Fibroblast of skin of left biceps (primary cell): ENCODE data around the gene NKD2.

ENCODE experiments used
- DNase-seq, 2 experiments: peaks; one replicate each; pipeline ENCODE4 v3.0.0-alpha.2; 2013; ENCODE audit warnings: low read depth in 2 of 2

The NKD2 gene

GRCh38 chr5:1029945-1030625 is 21.5 kb downstream of the NKD2 start:
- no peak for DNase-seq

GRCh38 chr5:1030801-1031271 is 22.2 kb downstream of the NKD2 start:
- DNase-seq, result no peak

GRCh38 chr5:1031306-1031959 is 22.8 kb downstream of the NKD2 start:
- no peak for DNase-seq

GRCh38 chr5:1032011-1032410 is 23.4 kb downstream of the NKD2 start:
- DNase-seq, result no peak

GRCh38 chr5:1032551-1033027 is 24.0 kb downstream of the NKD2 start:
- no peak for DNase-seq

- no peak for DNase-seq
Measured at GRCh38 chr5:1033178-1033577, 24.6 kb downstream of the NKD2 start.

- DNase-seq, result no peak
Measured at GRCh38 chr5:1033606-1034420, 25.2 kb downstream of the NKD2 start.

- no peak for DNase-seq
Measured at GRCh38 chr5:1034421-1034905, 25.9 kb downstream of the NKD2 start.

- no peak for DNase-seq
Measured at GRCh38 chr5:1034986-1035385, 26.4 kb downstream of the NKD2 start.

- DNase-seq, result no peak
Measured at GRCh38 chr5:1035421-1036405, 27.1 kb downstream of the NKD2 start.

GRCh38 chr5:1036504-1037122 is 28.0 kb downstream of the NKD2 start:
- DNase-seq, result no peak

- DNase-seq, result no peak
Measured at GRCh38 chr5:1037123-1037670, 28.6 kb downstream of the NKD2 start.

GRCh38 chr5:1037671-1038416 is 29.2 kb downstream of the NKD2 start:
- no peak for DNase-seq

- DNase-seq, result no peak
Measured at GRCh38 chr5:1038417-1039209, 30.0 kb downstream of the NKD2 start.

- DNase-seq, result no peak
Measured at GRCh38 chr5:1039210-1039548, 30.6 kb downstream of the NKD2 start.

- no peak for DNase-seq
Measured at GRCh38 chr5:1039706-1040260, 31.2 kb downstream of the NKD2 start.

GRCh38 chr5:1040571-1040970 is 32.0 kb downstream of the NKD2 start:
- no peak for DNase-seq
